Inflammatory macrophage treated with lipopolysaccharide for 1 hour (primary cell): ENCODE data around the gene TPCN1.

ENCODE experiments used
- DNase-seq, 2 donors: peaks; one replicate each; pipeline ENCODE4 v3.0.0-alpha.2; 2020 to 2022

TPCN1 gene

GRCh38 chr12:113263431-113263963, 42.2 kb downstream of the TPCN1 start:
- DNase-seq = no peak

- DNase-seq = no peak
These were observed 45.0 kb downstream of the TPCN1 start for GRCh38 chr12:113266106-113266895.

GRCh38 chr12:113267621-113268020, 46.4 kb downstream of the TPCN1 start:
- DNase-seq = no peak

GRCh38 chr12:113268136-113268535, 46.9 kb downstream of the TPCN1 start:
- no peak for DNase-seq

GRCh38 chr12:113268621-113269020, 47.4 kb downstream of the TPCN1 start:
- no peak for DNase-seq

- DNase-seq = no peak
These were observed 48.1 kb downstream of the TPCN1 start for GRCh38 chr12:113269257-113269943.

- DNase-seq = no peak
These were observed 49.4 kb downstream of the TPCN1 start for GRCh38 chr12:113270709-113271009.

GRCh38 chr12:113271466-113271852, 50.2 kb downstream of the TPCN1 start:
- no peak for DNase-seq

- DNase-seq = peak; percentile 87 to 91
These were observed 50.7 kb downstream of the TPCN1 start for GRCh38 chr12:113271853-113272561.

- no peak for DNase-seq
These were observed 51.9 kb downstream of the TPCN1 start for GRCh38 chr12:113273053-113273725.

GRCh38 chr12:113274848-113275247, 53.6 kb downstream of the TPCN1 start:
- DNase-seq = no peak

- DNase-seq = no peak
These were observed 55.0 kb downstream of the TPCN1 start for GRCh38 chr12:113276306-113276705.

- no peak for DNase-seq
These were observed 55.8 kb downstream of the TPCN1 start for GRCh38 chr12:113276946-113277500.

GRCh38 chr12:113277511-113277910, 56.2 kb downstream of the TPCN1 start:
- DNase-seq = no peak

- no peak for DNase-seq
These were observed 56.9 kb downstream of the TPCN1 start for GRCh38 chr12:113278141-113278540.

- no peak for DNase-seq
These were observed 57.4 kb downstream of the TPCN1 start for GRCh38 chr12:113278633-113279032.

GRCh38 chr12:113284751-113285150, 63.5 kb downstream of the TPCN1 start:
- DNase-seq = no peak

- no peak for DNase-seq
These were observed 64.7 kb downstream of the TPCN1 start for GRCh38 chr12:113285679-113286610.

GRCh38 chr12:113286712-113287111, 65.4 kb downstream of the TPCN1 start:
- no peak for DNase-seq

- no peak for DNase-seq
These were observed 66.1 kb downstream of the TPCN1 start for GRCh38 chr12:113287146-113287898.

- no peak for DNase-seq
These were observed 66.6 kb downstream of the TPCN1 start for GRCh38 chr12:113287899-113288282.
